ENCODE results near the gene HGS. TPM values are rescaled to one million over a fixed set of nuclear protein-coding genes. Genes with fewer than 3 reads are reported as not detected.
A peak's percentile ranks its signal among the peaks of the same experiment; 100 is the strongest.

Gene HGS
- 100 to 1,000 TPM; 102 to 167 TPM for total RNA-seq

DNA sequence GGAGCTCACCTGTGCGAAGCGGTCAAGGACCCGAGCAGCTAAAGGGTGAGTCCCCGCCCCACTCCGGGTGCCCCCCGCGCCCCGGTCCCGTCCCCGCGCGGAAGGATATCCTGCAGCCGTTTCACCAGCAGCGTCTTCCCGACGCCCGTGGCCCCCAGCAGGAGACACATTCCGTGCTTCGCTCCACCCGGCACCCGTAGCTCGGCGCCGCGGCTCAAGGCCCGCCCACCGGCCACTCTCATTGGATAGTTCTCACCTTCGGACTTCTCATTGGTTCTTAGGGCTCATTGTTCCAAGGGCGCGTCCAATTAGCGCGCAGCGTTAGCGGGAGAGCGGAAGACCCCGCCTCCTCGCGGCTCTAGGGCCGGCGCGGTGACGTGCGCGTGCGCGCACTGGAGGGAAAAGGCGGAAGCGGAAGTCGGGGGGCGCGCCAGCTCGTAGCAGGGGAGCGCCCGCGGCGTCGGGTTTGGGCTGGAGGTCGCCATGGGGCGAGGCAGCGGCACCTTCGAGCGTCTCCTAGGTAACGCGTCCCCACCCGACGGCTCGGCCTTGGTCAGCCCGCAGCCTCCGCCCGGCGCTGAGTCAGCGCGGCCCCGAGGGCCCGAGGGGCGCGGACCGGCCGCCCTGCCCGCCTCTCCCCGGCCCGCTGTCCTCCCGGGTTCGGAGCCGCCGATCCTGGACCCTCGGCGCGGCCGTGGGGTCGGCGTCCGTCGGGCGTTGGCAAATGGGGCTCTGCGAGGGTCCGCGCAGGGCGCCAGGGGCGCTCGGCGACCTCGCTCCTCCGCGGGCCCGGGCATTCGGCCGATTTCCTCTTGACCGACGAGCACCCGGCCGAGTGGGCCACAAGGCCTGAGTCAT lies at the start of gene HGS, which contains the start of gene ARL16:
HGS (plus strand) TSS at position 428 of the 858 bp plus-strand sequence; CDS start at position 484, 56 bp downstream.
ARL16 (minus strand) TSS at position 214 of the 858 bp plus-strand sequence; CDS start at position 170, 44 bp downstream.
- Histone ChIP-seq H3K4me3 (peak within 1 kb of the TSS; percentile 96 to 97), H3K4me1 (replicated peaks) (peaks cover 11% of the 10 kb centered on the region), H3K36me3 (peaks cover 0 to 22% of the 10 kb centered on the region in 2 donors), H3K9me3 (no peaks in the 10 kb centered on the region), H3K27me3 (replicated peaks; ENCODE audit: insufficient read depth) (no peaks in the 10 kb centered on the region), H3K27ac (peak within 1 kb of the TSS; percentile 62 to 66)
- intact Hi-C loops (cut with DNase I) = no loop called here
- TF ChIP-seq, protein P1, sequence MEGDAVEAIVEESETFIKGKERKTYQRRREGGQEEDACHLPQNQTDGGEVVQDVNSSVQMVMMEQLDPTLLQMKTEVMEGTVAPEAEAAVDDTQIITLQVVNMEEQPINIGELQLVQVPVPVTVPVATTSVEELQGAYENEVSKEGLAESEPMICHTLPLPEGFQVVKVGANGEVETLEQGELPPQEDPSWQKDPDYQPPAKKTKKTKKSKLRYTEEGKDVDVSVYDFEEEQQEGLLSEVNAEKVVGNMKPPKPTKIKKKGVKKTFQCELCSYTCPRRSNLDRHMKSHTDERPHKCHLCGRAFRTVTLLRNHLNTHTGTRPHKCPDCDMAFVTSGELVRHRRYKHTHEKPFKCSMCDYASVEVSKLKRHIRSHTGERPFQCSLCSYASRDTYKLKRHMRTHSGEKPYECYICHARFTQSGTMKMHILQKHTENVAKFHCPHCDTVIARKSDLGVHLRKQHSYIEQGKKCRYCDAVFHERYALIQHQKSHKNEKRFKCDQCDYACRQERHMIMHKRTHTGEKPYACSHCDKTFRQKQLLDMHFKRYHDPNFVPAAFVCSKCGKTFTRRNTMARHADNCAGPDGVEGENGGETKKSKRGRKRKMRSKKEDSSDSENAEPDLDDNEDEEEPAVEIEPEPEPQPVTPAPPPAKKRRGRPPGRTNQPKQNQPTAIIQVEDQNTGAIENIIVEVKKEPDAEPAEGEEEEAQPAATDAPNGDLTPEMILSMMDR (IDR thresholded peaks at IDR 0.05) = peak in 1 of 4 experiments; percentile 30
- peak; percentile 98 for TF ChIP-seq POLR2AphosphoS5 (IDR thresholded peaks at IDR 0.05)
- TF ChIP-seq POLR2A (IDR thresholded peaks at IDR 0.05) = peak; percentile 66
- WGBS = under 1% methylated on average over 66 of the region's 112 CpGs
- peak; percentile 98 for DNase-seq (ENCODE audit: low spot score)

DNA sequence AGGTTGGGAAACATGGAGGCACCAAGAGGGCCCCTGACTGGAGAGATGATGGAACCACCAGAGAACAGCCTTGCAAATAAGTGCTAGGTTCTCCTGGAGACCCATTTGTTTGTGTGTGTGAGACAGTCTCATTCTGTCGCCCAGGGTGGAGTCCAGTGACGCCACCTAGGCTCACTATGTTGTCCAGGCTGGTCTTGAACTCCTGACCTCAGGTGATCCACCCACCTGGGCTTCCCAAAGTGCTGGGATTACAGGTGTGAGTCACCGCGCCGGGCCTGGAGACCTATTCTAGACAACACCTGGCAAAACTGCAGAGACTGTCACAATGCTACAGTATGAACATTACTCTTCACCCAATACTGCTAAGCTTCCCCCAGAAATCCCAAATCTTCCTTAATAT lies 48.4 kb upstream of the HGS start:
- no peaks in the 10 kb centered on the region for H3K27me3 ChIP-seq (replicated peaks; ENCODE audit: insufficient read depth)
- peak overlapping the region in 1 of 2 donors; percentile 90 for H3K4me3 ChIP-seq

GRCh38 chr17:81635973-81636504 lies 47.8 kb upstream of the HGS start:
- WGBS = 35% methylated on average over 18 of the region's 18 CpGs
- no peaks in the 10 kb centered on the region for H3K27me3 ChIP-seq (replicated peaks; ENCODE audit: insufficient read depth)
- H3K9me3 ChIP-seq = no peaks in the 10 kb centered on the region
- intact Hi-C loops (cut with DNase I) = no loop called here
- H3K36me3 ChIP-seq = no peaks in the 10 kb centered on the region
- no peak for DNase-seq (ENCODE audit: low spot score)
- H3K4me1 ChIP-seq (replicated peaks) = peaks cover 5% of the 10 kb centered on the region
- peak overlapping the region; percentile 85 to 90 for H3K4me3 ChIP-seq
- peak overlapping the region; percentile 77 to 85 for H3K27ac ChIP-seq
- TF ChIP-seq POLR2AphosphoS5 (IDR thresholded peaks at IDR 0.05) (no peak), POLR2A (IDR thresholded peaks at IDR 0.05) (no peak)
- TF ChIP-seq, protein P1 (IDR thresholded peaks at IDR 0.05) = no peak

More for the DNA sequence above, 48.4 kb upstream of the HGS start:
- WGBS = 90% methylated on average over 5 of the region's 5 CpGs
- intact Hi-C loops (cut with DNase I) = no loop called here
- H3K4me1 ChIP-seq (replicated peaks) = peaks cover 5% of the 10 kb centered on the region
- TF ChIP-seq POLR2AphosphoS5 (IDR thresholded peaks at IDR 0.05) = no peak
- TF ChIP-seq POLR2A (IDR thresholded peaks at IDR 0.05) = no peak
- TF ChIP-seq, protein P1 (IDR thresholded peaks at IDR 0.05) = no peak
- H3K36me3 ChIP-seq = no peaks in the 10 kb centered on the region
- no peak overlapping the region for H3K27ac ChIP-seq
- no peak for DNase-seq (ENCODE audit: low spot score)
- H3K9me3 ChIP-seq = no peaks in the 10 kb centered on the region

DNA sequence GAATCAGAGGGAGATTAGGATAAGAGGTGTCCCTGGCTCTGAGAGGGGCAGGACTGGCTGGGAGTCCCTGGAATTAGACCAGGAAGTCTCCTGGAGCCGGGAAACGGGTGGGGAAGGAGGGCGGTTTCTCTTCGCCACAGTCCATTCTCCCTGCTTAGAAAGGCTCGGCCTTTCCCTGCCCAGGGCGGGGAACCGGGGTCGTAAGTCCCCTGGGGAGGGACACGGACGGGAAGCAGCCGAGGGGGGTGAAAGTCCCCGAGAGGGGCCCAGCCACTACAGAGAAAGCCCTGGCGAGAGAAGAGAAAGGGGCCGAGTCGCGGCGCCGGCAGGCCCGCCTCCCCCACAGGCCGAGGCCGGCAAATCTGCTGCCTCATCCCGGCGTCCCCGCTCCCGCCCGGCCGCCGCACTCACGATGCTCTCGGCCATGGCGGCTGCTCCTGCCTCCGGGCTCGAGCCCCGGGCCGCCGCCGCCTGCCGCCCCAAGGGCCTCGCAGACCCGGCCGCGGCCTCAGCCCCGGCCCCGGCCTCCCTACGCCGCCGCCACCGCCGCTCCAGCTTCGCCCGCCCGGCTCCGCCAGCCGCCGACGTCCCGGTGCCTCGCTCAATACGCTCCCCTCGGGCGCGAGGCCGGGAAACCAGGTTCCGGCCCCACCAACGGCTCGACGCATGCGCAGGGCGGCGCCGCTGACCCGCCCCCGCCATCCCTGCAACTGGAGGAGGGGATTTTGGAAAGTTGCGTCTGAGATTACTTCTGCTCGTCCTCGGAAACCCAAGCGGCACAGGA lies 47.1 kb upstream of the HGS start, which contains the start of the genes NPLOC4 and TSPAN10:
NPLOC4 (minus strand) TSS at position 608 of the 784 bp plus-strand sequence; CDS start at position 426, 182 bp downstream.
TSPAN10 (plus strand) TSS at position 692 of the 784 bp plus-strand sequence. CDS start 5,217 bp downstream, outside the sequence.
- H3K9me3 ChIP-seq = no peaks in the 10 kb centered on the region
- H3K4me3 ChIP-seq = peak within 1 kb of the TSS; percentile 85 to 90
- intact Hi-C loops (cut with DNase I) = no loop called here
- peak within 1 kb of the TSS; percentile 77 to 85 for H3K27ac ChIP-seq
- no peaks in the 10 kb centered on the region for H3K36me3 ChIP-seq
- WGBS = under 1% methylated on average over 64 of the region's 77 CpGs
- H3K27me3 ChIP-seq (replicated peaks; ENCODE audit: insufficient read depth) = no peaks in the 10 kb centered on the region
- TF ChIP-seq POLR2A (IDR thresholded peaks at IDR 0.05) (peak; percentile 66), POLR2AphosphoS5 (IDR thresholded peaks at IDR 0.05) (peak; percentile 93)
- TF ChIP-seq, protein P1 (IDR thresholded peaks at IDR 0.05) = peak in 1 of 4 experiments; percentile 24
- H3K4me1 ChIP-seq (replicated peaks) = peaks cover 5% of the 10 kb centered on the region
- peak; percentile 66 for DNase-seq (ENCODE audit: low spot score)

All from prostate gland (tissue), 2 donors.